SU-DHL-6 (cell line): Measurements from ENCODE around the gene CLSTN2.

Experiments used
- H2AFZ ChIP-seq: fragments of 200-600 bp; sonication (generic); 2 replicates; pipeline ENCODE4 v1.6.1; 2014; ENCODE audit warnings: low read depth, mild to moderate bottlenecking, moderate library complexity, mixed read lengths, antibody characterized with exemption, low read length; ENCODE audit not compliant: severe bottlenecking
- H3F3A ChIP-seq: fragments of 200-600 bp; shearing (Covaris generic); 2 replicates; pipeline ENCODE4 v1.6.0; 2016; ENCODE audit warnings: antibody characterized with exemption, mild to moderate bottlenecking; ENCODE audit not compliant: insufficient read depth
- H3K27ac ChIP-seq: fragments of 200-600 bp; sonication (generic); 2 replicates; pipeline ENCODE4 v1.5.1; 2016; ENCODE audit warnings: low read depth, mild to moderate bottlenecking, low read length, moderate library complexity, mixed read lengths
- H3K27me3 ChIP-seq: fragments of 200-600 bp; sonication (generic), shearing (Covaris generic); 2 replicates; pipeline ENCODE4 v1.6.0; 2014; ENCODE audit warnings: mild to moderate bottlenecking, low read length
- H3K36me3 ChIP-seq: fragments of 200-600 bp; sonication (generic); 2 replicates; pipeline ENCODE4 v1.6.1; 2014; ENCODE audit warnings: mild to moderate bottlenecking, low read length, mixed read lengths
- H3K4me2 ChIP-seq: fragments of 300-600, 200-600 bp; shearing (Covaris generic), sonication (generic); 2 replicates; pipeline ENCODE4 v1.6.0; 2014; ENCODE audit warnings: low read length, low read depth, mild to moderate bottlenecking; ENCODE audit not compliant: poor library complexity, severe bottlenecking
- H3K4me3 ChIP-seq: fragments of 200-600 bp; sonication (generic); 2 replicates; pipeline ENCODE4 v1.5.1; 2014; ENCODE audit warnings: antibody characterized with exemption, low read length, mild to moderate bottlenecking, mixed read lengths; ENCODE audit not compliant: insufficient read depth, poor library complexity, severe bottlenecking
- H3K79me2 ChIP-seq: fragments of 200-600 bp; sonication (generic); 2 replicates; pipeline ENCODE4 v1.6.1; 2014; ENCODE audit warnings: mild to moderate bottlenecking, low read length, moderate library complexity; ENCODE audit not compliant: insufficient read depth
- H3K9ac ChIP-seq: fragments of 200-600 bp; sonication (generic); 2 replicates; pipeline ENCODE4 v1.7.0; 2014; ENCODE audit warnings: mild to moderate bottlenecking, low read length
- H3K9me2 ChIP-seq: fragments of 200-600 bp; sonication (generic); replicated peaks from 2 replicates; pipeline ENCODE4 v1.6.1; 2014; ENCODE audit warnings: low read length; ENCODE audit not compliant: insufficient read depth
- H3K9me3 ChIP-seq: fragments of 200-600 bp; sonication (generic); 2 replicates; pipeline ENCODE4 v1.6.1; 2014; ENCODE audit warnings: low read length, mixed read lengths; ENCODE audit not compliant: insufficient read depth
- H4K20me1 ChIP-seq: fragments of 200-600 bp; sonication (generic); 2 replicates; pipeline ENCODE4 v1.6.1; 2014; ENCODE audit warnings: low read depth, mild to moderate bottlenecking, antibody characterized with exemption, low read length, moderate library complexity, mixed read lengths
- CTCF ChIP-seq: fragments of 200-600 bp; sonication (generic); IDR thresholded peaks from one replicate; pipeline ENCODE4 v1.5.1; 2017; ENCODE audit warnings: antibody characterized with exemption, mild to moderate bottlenecking, low read length, moderate library complexity; ENCODE audit not compliant: insufficient read depth, poor library complexity, severe bottlenecking
- EZH2phosphoT487 ChIP-seq: fragments of 200-600 bp; sonication (generic), shearing (Covaris generic); conservative IDR thresholded peaks from 2 replicates; pipeline ENCODE4 v1.6.1; 2018; ENCODE audit warnings: mild to moderate bottlenecking, antibody characterized with exemption, low read length, moderate library complexity, mixed read lengths

The CLSTN2 gene

DNA sequence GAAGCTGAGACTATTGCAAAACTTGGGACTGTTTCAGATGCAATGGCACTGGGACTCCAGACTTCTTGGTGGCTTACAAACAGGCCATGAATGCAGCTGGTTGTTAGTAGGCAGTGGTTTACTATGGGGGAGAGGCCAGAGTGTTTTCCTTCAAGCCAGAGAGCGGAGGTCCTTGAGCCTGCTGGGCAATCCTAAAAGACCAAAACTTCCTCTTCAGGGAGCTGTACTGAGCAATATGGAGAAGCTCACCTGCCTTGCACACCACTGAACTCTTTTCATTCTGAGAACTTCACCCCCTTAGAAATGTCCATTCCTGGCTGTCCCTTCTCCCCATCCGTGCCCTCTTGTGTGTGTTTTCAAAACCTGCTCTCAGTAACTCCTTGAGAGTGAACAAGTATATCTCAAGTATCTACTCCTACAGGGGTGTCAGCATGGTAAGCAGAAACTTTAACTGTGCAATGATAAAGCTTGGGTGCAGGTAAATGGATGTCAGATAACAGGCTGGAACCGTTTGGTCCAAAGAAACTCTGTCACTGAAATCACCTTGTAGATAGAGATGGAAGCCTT lies 213.9 kb downstream of the CLSTN2 start:
- Histone ChIP-seq H3K27ac (no peak overlapping the region), H4K20me1 (no peaks in the 10 kb centered on the region), H3K9me2 (no peaks in the 10 kb centered on the region), H3F3A (no peaks in the 10 kb centered on the region), H3K36me3 (no peaks in the 10 kb centered on the region), H3K27me3 (no peaks in the 10 kb centered on the region), H3K79me2 (no peaks in the 10 kb centered on the region), H3K4me2 (no peak overlapping the region), H3K4me3 (no peak overlapping the region), H2AFZ (no peak overlapping the region), H3K9me3 (no peaks in the 10 kb centered on the region), H3K9ac (no peak overlapping the region)
- TF ChIP-seq EZH2phosphoT487 (no peak), CTCF (no peak)

DNA sequence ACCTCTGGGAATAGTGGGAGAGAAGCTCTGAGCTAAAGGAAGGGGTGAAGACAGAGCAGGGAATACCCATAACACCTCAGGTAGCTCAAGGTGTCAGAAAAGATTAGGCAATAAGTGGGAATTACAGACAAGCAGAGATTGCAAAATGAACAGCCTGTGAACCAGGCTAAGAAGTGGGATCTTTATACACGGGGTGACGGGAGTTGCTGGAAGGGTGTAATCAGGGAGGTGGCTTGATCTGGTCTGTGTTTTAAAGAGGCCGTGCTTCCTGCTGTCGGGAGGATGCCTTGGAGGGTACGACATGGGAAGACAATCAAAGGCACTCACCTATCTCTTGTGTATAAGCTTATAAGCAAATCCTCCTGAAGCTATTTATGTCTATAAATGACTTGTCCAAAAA lies 216.3 kb downstream of the CLSTN2 start:
- Histone ChIP-seq H3K4me3 (no peak overlapping the region), H3K4me2 (no peak overlapping the region), H4K20me1 (no peaks in the 10 kb centered on the region), H3K27ac (no peak overlapping the region), H3F3A (no peaks in the 10 kb centered on the region), H3K9ac (no peak overlapping the region), H3K9me2 (no peaks in the 10 kb centered on the region), H2AFZ (no peak overlapping the region), H3K36me3 (no peaks in the 10 kb centered on the region), H3K79me2 (no peaks in the 10 kb centered on the region), H3K9me3 (no peaks in the 10 kb centered on the region; the same call in 1 of the 2 replicates), H3K27me3 (no peaks in the 10 kb centered on the region)
- TF ChIP-seq CTCF (no peak), EZH2phosphoT487 (no peak)

DNA sequence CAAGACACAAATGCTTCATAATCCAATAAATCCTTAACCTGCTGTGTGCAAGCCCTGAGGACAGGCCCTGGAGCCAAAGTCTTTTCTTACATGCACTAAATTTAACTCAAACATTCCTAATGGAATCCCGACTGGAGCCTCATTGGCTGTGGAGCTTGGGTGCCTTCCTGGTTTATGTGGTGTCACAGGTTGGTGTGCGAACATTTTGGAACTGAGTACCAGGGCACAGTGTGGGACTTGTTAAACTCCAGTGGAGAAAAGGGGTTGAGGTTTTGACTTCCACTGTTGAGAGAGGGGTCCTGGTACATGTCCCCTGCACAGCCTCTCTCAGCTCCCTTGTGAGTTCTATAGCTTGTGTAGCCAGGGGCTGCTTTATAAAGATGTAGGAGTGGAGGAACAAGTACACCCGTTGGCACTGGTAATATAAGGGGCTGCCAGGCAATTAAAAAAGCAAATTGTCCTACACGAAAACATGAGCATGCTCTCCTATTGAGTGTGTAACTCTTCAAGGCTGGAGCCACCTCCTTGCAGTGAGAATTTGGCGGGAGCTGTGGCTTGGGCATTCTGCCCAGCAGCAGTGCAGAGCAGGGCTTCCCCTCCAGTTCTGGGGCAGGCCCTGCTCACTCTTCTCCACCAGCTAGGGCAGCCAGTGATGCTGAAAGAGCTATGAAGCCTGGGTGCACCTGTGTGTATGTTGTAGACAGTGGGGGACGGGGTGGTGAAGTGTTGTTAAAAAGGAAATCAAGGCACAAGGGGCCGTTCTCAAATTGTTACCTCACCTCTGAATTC lies 218.1 kb downstream of the CLSTN2 start:
- Histone ChIP-seq H2AFZ (no peak overlapping the region), H4K20me1 (no peaks in the 10 kb centered on the region), H3K27me3 (no peaks in the 10 kb centered on the region), H3K9ac (no peak overlapping the region), H3K79me2 (no peaks in the 10 kb centered on the region), H3K36me3 (no peaks in the 10 kb centered on the region), H3K4me2 (no peak overlapping the region), H3K9me2 (no peaks in the 10 kb centered on the region), H3K9me3 (no peaks in the 10 kb centered on the region; the same call in 1 of the 2 replicates), H3K27ac (no peak overlapping the region), H3K4me3 (no peak overlapping the region), H3F3A (no peaks in the 10 kb centered on the region)
- TF ChIP-seq CTCF (no peak), EZH2phosphoT487 (no peak)
